ENCODE results near the gene PFKFB3.

PFKFB3 gene

DNA sequence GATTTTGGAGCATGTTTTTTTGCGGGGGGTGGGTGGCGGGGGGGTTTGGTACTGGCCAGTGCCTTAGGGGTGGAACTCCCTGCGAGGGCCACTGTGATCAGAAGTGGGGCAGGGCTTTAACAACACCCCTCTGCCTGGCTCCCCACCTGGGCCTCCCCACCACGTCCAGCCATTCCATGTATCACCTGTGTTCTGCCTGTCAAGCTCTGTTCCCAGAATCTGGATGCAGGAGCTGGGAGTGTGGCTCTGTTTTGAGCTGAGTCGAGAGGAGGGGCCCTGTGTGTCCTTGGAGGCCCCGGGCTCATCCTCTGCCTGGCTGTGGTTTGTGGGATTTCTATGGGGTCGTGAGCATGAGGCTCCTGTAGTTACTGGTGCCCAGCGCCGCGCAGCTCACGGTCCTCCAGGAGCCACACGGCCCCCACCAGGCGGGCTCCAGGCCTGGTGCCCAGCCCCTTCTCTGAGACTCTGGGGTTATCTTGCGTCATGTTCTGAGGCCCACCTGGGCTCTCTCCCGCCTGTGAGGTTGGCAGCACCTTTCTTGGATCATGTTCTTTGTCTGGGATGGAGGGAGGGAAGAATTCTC lies 29.6 kb downstream of the PFKFB3 start:
- CTCF ChIA-PET, result no interaction called here
- TF ChIP-seq L3MBTL2 (conservative IDR thresholded peaks at IDR 0.05) (no peak), LEF1 (IDR thresholded peaks at IDR 0.05; ENCODE audit: borderline replicate concordance) (no peak), TARDBP (IDR thresholded peaks at IDR 0.05) (no peak), FOXA1 (IDR thresholded peaks at IDR 0.05) (no peak), FOXM1 (IDR thresholded peaks at IDR 0.05; ENCODE audit: borderline replicate concordance) (no peak), FOXK2 (IDR thresholded peaks at IDR 0.05) (no peak), ARNT (IDR thresholded peaks at IDR 0.05) (no peak), ELF4 (IDR thresholded peaks at IDR 0.05) (no peak), ZNF384 (IDR thresholded peaks at IDR 0.05) (no peak), SP1 (IDR thresholded peaks at IDR 0.05) (no peak), SUZ12 (IDR thresholded peaks at IDR 0.05) (no peak), BHLHE40 (IDR thresholded peaks at IDR 0.05; ENCODE audit: borderline replicate concordance) (no peak), PKNOX1 (IDR thresholded peaks at IDR 0.05) (no peak)
- POLR2A ChIA-PET, result interaction anchor here (0.9 kb wide), 1 partner anchor 9 kb away, joined by 3 read pairs; no protein-coding TSS in a partner anchor

GRCh38 chr10:6232846-6233724 lies 30.4 kb downstream of the PFKFB3 start:
- DNase-seq (ENCODE audit: extremely low spot score), result no peak
- ChIA-PET CTCF (no interaction called here), POLR2A (interaction anchor here (0.9 kb wide), 1 partner anchor 9 kb away, joined by 3 read pairs; no protein-coding TSS in a partner anchor)
- no peak for TF ChIP-seq ZNF384 (IDR thresholded peaks at IDR 0.05)
- no peak for TF ChIP-seq NFRKB (IDR thresholded peaks at IDR 0.05)
- no peak for TF ChIP-seq L3MBTL2 (conservative IDR thresholded peaks at IDR 0.05)
- TF ChIP-seq LEF1 (IDR thresholded peaks at IDR 0.05; ENCODE audit: borderline replicate concordance), result no peak
- TF ChIP-seq PKNOX1 (IDR thresholded peaks at IDR 0.05), result no peak
- TF ChIP-seq FOXM1 (IDR thresholded peaks at IDR 0.05; ENCODE audit: borderline replicate concordance), result no peak
- TF ChIP-seq ELF4 (IDR thresholded peaks at IDR 0.05), result no peak

More for the DNA sequence above, 29.6 kb downstream of the PFKFB3 start:
- DNase-seq (ENCODE audit: extremely low spot score), result no peak

DNA sequence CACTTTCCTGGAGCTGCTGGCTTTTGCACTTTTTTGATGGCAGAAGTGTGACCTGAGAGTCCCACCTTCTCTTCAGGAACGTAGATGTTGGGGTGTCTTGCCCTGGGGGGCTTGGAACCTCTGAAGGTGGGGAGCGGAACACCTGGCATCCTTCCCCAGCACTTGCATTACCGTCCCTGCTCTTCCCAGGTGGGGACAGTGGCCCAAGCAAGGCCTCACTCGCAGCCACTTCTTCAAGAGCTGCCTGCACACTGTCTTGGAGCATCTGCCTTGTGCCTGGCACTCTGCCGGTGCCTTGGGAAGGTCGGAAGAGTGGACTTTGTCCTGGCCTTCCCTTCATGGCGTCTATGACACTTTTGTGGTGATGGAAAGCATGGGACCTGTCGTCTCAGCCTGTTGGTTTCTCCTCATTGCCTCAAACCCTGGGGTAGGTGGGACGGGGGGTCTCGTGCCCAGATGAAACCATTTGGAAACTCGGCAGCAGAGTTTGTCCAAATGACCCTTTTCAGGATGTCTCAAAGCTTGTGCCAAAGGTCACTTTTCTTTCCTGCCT lies 31.1 kb downstream of the PFKFB3 start:
- ChIA-PET CTCF (no interaction called here), POLR2A (interaction anchor here (1.5 kb wide), 1 partner anchor 11 kb away, joined by 3 read pairs; no protein-coding TSS in a partner anchor)
- TF ChIP-seq CTBP1 (IDR thresholded peaks at IDR 0.05; ENCODE audit: borderline replicate concordance), result no peak
- TF ChIP-seq FOXA1 (IDR thresholded peaks at IDR 0.05), result no peak
- no peak for TF ChIP-seq LEF1 (IDR thresholded peaks at IDR 0.05; ENCODE audit: borderline replicate concordance)
- TF ChIP-seq FOXK2 (IDR thresholded peaks at IDR 0.05), result no peak
- no peak for TF ChIP-seq FOXM1 (IDR thresholded peaks at IDR 0.05; ENCODE audit: borderline replicate concordance)
- no peak for TF ChIP-seq SUZ12 (IDR thresholded peaks at IDR 0.05)
- TF ChIP-seq L3MBTL2 (conservative IDR thresholded peaks at IDR 0.05), result no peak
- no peak for TF ChIP-seq NFRKB (IDR thresholded peaks at IDR 0.05)
- no peak for TF ChIP-seq BHLHE40 (IDR thresholded peaks at IDR 0.05; ENCODE audit: borderline replicate concordance)
- no peak for TF ChIP-seq ELF4 (IDR thresholded peaks at IDR 0.05)
- TF ChIP-seq ZNF384 (IDR thresholded peaks at IDR 0.05), result no peak
- DNase-seq (ENCODE audit: extremely low spot score), result no peak

GRCh38 chr10:6234371-6234770 lies 31.6 kb downstream of the PFKFB3 start:
- no peak for TF ChIP-seq TARDBP (IDR thresholded peaks at IDR 0.05)
- POLR2A ChIA-PET, result interaction anchor here (1.5 kb wide), 1 partner anchor 10 kb away, joined by 3 read pairs; no protein-coding TSS in a partner anchor
- no peak for DNase-seq (ENCODE audit: extremely low spot score)
- CTCF ChIA-PET, result no interaction called here

DNA sequence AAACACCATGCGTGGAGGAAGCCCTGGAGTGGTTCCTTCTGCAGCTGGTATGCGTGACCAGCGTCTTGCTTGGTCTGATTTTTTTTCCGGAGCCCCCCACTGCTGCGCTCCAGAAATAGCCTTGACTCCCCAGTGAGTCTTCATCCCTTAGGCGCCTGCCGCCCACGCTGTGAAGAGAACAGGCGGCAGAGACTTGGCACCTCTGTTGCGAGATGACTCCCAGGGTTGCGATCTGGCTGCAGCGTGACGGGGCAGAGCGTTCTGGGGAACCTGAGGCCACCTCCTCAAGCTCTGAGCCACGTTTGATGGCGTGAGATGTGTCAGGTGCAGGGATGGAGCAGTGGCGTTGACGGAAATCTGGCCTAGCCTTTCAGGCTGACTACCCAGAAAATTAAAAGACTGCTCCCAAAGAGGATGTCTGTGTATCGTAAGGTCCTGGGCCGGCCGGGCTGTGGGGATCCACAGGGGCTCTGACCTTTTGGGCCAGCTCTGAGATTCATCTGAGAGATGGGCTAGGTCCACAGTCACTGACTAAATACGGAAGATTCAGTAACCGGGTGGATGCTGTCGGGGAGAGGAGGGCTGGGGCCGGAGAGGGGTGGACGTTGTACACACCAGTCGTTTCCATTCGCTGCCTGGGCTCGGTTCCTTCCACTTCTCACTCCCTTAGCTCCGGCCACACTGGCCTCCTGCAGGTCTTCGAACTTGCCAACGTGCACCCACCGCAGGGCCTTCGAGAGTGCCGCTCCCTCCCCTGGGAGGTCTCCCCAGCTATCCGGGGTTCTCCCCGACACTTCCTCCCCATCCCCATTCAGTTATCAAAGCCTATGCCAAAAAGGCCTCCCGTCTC lies 33.8 kb downstream of the PFKFB3 start:
- POLR2A ChIA-PET, result no interaction called here
- CTCF ChIA-PET, result no interaction called here
- DNase-seq (ENCODE audit: extremely low spot score), result no peak
- TF ChIP-seq FOXM1 (IDR thresholded peaks at IDR 0.05; ENCODE audit: borderline replicate concordance) (no peak), LEF1 (IDR thresholded peaks at IDR 0.05; ENCODE audit: borderline replicate concordance) (no peak), PKNOX1 (IDR thresholded peaks at IDR 0.05) (no peak), SP1 (IDR thresholded peaks at IDR 0.05) (no peak), FOXK2 (IDR thresholded peaks at IDR 0.05) (no peak), SUZ12 (IDR thresholded peaks at IDR 0.05) (no peak), FOXA1 (IDR thresholded peaks at IDR 0.05) (no peak), CTBP1 (IDR thresholded peaks at IDR 0.05; ENCODE audit: borderline replicate concordance) (no peak), TARDBP (IDR thresholded peaks at IDR 0.05) (no peak), BHLHE40 (IDR thresholded peaks at IDR 0.05; ENCODE audit: borderline replicate concordance) (no peak), ZNF384 (IDR thresholded peaks at IDR 0.05) (no peak), ARNT (IDR thresholded peaks at IDR 0.05) (no peak), NFRKB (IDR thresholded peaks at IDR 0.05) (no peak), L3MBTL2 (conservative IDR thresholded peaks at IDR 0.05) (no peak)
